ENCODE data around the gene LAMA5.
A peak's percentile ranks its signal among the peaks of the same experiment; 100 is the strongest.

LAMA5 gene

DNA sequence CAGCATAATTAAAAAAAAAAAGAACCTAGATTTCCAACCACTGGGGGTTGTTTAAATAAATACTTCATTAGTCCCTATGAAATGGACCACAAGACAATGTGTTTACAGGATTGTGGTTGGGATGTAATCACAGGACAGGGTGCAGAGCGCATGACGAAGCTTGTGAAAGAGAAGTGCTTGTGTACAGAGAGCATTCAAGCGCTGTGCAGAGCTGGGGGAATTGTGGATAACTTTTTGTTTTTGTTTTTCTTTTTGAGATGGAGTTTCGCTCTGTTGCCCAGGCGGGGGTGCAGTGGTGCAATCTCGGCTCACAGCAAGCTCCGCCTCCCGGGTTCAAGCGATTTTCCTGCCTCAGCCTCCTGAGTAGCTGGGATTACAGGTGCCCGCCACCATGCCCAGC, 22.3 kb downstream of the LAMA5 start:
- H3K27me3 ChIP-seq (ENCODE audit: low read length): no peaks in the 10 kb centered on the region
- H2AFZ ChIP-seq (ENCODE audit: low read depth, low read length, severe bottlenecking): no peak overlapping the region
- H3K9me3 ChIP-seq (ENCODE audit: insufficient read depth, low read length): no peaks in the 10 kb centered on the region
- no peaks in the 10 kb centered on the region for H3K79me2 ChIP-seq (ENCODE audit: insufficient read depth, low read length)
- H3K9ac ChIP-seq (ENCODE audit: low read length): no peak overlapping the region
- TF ChIP-seq EZH2phosphoT487 (conservative IDR thresholded peaks at IDR 0.05; ENCODE audit: low read length): no peak
- 0 out of 2 replicates have a peak, but pooled peaks cover 3% of the 10 kb centered on the region for H3F3A ChIP-seq (ENCODE audit: insufficient read depth)
- no peaks in the 10 kb centered on the region for H4K20me1 ChIP-seq (ENCODE audit: low read depth, low read length)
- no peaks in the 10 kb centered on the region for H3K9me2 ChIP-seq (replicated peaks; ENCODE audit: insufficient read depth, low read length)
- H3K36me3 ChIP-seq (ENCODE audit: low read length): no peaks in the 10 kb centered on the region
- no peak overlapping the region for H3K4me2 ChIP-seq (ENCODE audit: low read depth, low read length, poor library complexity, severe bottlenecking)
- H3K27ac ChIP-seq (ENCODE audit: low read depth, low read length): no peak overlapping the region
- no peak overlapping the region for H3K4me3 ChIP-seq (ENCODE audit: insufficient read depth, low read length, poor library complexity, severe bottlenecking)

DNA sequence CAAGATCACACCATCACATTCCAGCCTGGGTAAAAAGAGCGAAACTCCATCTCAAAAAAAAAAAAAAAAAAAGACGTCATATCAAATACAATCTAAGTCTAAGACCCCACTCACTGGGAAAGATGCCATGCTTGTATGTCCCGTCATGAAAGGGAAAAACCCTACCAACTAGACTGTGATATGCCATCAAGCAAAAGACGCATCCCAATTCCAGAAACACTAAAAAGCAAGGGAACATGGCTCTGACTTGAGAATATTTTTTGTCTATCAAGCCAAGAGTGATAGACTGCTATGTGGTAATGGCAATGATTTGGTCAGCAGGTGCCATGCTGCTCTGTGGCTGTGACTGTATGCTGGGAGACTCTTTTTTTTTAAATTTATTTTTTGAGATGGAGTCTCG, 23.0 kb downstream of the LAMA5 start:
- Histone ChIP-seq H3K4me3 (ENCODE audit: insufficient read depth, low read length, poor library complexity, severe bottlenecking) (no peak overlapping the region), H3K27ac (ENCODE audit: low read depth, low read length) (no peak overlapping the region), H3K4me2 (ENCODE audit: low read depth, low read length, poor library complexity, severe bottlenecking) (no peak overlapping the region), H3K9ac (ENCODE audit: low read length) (no peak overlapping the region), H2AFZ (ENCODE audit: low read depth, low read length, severe bottlenecking) (no peak overlapping the region), H3K27me3 (ENCODE audit: low read length) (no peaks in the 10 kb centered on the region), H3K9me3 (ENCODE audit: insufficient read depth, low read length) (no peaks in the 10 kb centered on the region), H3F3A (ENCODE audit: insufficient read depth) (peaks cover 8% of the 10 kb centered on the region; the same call in 1 of the 2 replicates), H3K36me3 (ENCODE audit: low read length) (no peaks in the 10 kb centered on the region), H3K9me2 (replicated peaks; ENCODE audit: insufficient read depth, low read length) (no peaks in the 10 kb centered on the region), H4K20me1 (ENCODE audit: low read depth, low read length) (no peaks in the 10 kb centered on the region), H3K79me2 (ENCODE audit: insufficient read depth, low read length) (no peaks in the 10 kb centered on the region)
- TF ChIP-seq EZH2phosphoT487 (conservative IDR thresholded peaks at IDR 0.05; ENCODE audit: low read length): no peak
- TF ChIP-seq, protein P1, sequence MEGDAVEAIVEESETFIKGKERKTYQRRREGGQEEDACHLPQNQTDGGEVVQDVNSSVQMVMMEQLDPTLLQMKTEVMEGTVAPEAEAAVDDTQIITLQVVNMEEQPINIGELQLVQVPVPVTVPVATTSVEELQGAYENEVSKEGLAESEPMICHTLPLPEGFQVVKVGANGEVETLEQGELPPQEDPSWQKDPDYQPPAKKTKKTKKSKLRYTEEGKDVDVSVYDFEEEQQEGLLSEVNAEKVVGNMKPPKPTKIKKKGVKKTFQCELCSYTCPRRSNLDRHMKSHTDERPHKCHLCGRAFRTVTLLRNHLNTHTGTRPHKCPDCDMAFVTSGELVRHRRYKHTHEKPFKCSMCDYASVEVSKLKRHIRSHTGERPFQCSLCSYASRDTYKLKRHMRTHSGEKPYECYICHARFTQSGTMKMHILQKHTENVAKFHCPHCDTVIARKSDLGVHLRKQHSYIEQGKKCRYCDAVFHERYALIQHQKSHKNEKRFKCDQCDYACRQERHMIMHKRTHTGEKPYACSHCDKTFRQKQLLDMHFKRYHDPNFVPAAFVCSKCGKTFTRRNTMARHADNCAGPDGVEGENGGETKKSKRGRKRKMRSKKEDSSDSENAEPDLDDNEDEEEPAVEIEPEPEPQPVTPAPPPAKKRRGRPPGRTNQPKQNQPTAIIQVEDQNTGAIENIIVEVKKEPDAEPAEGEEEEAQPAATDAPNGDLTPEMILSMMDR (IDR thresholded peaks at IDR 0.05; ENCODE audit: insufficient read depth, low read length, poor library complexity, severe bottlenecking): no peak

DNA sequence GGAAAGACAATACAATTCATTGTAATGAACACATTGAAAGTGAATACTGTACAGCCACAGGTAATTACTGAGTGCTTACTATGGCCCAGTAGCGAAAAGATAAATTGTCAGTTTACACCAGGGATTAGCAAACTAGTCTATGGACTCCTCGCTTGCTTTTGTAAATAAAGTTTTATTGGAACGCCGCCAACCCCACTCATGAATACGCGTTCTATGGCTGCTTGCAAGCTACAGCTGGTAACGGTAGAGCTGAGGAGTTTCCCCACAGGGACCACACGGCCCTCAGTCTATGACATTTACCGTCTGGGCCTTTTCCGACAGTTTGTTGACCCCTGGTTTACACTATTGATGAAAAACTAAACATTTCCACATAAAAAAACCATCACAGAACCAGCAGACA, 24.2 kb downstream of the LAMA5 start:
- no peak for TF ChIP-seq EZH2phosphoT487 (conservative IDR thresholded peaks at IDR 0.05; ENCODE audit: low read length)
- Histone ChIP-seq H2AFZ (ENCODE audit: low read depth, low read length, severe bottlenecking) (no peak overlapping the region), H3K9me3 (ENCODE audit: insufficient read depth, low read length) (no peaks in the 10 kb centered on the region), H3K9ac (ENCODE audit: low read length) (no peak overlapping the region), H3K4me2 (ENCODE audit: low read depth, low read length, poor library complexity, severe bottlenecking) (no peak overlapping the region), H3K27me3 (ENCODE audit: low read length) (no peaks in the 10 kb centered on the region), H3K27ac (ENCODE audit: low read depth, low read length) (no peak overlapping the region), H3F3A (ENCODE audit: insufficient read depth) (peaks cover 8% of the 10 kb centered on the region; the same call in 1 of the 2 replicates), H4K20me1 (ENCODE audit: low read depth, low read length) (no peaks in the 10 kb centered on the region), H3K79me2 (ENCODE audit: insufficient read depth, low read length) (no peaks in the 10 kb centered on the region), H3K36me3 (ENCODE audit: low read length) (no peaks in the 10 kb centered on the region), H3K9me2 (replicated peaks; ENCODE audit: insufficient read depth, low read length) (no peaks in the 10 kb centered on the region), H3K4me3 (ENCODE audit: insufficient read depth, low read length, poor library complexity, severe bottlenecking) (no peak overlapping the region)

DNA sequence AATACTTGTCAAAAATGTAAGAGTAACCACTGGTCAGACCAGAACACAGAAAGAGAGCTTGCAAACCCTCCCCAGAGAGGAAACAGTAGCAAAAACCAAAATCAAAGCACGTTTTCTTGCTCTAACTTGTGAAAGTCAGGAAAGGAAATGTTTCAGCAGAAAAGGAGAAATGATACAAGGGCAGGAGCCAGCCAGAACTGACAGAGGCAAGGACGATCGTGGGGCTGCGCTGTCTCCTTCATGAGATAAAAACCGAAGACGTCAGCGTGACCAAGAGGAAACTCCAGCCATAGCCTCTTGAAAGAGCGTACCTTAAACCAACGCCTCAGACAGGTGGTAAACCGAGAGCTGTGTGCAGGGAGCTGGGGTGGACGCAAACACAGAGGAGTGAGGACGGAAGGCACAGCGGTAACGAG, 27.5 kb downstream of the LAMA5 start:
- TF ChIP-seq, protein P1 (IDR thresholded peaks at IDR 0.05; ENCODE audit: insufficient read depth, low read length, poor library complexity, severe bottlenecking): no peak
- TF ChIP-seq EZH2phosphoT487 (conservative IDR thresholded peaks at IDR 0.05; ENCODE audit: low read length): no peak
- H3K4me2 ChIP-seq (ENCODE audit: low read depth, low read length, poor library complexity, severe bottlenecking): peak overlapping the region; percentile 46
- H3K4me3 ChIP-seq (ENCODE audit: insufficient read depth, low read length, poor library complexity, severe bottlenecking): peak overlapping the region; percentile 23
- peaks cover 18% of the 10 kb centered on the region for H3F3A ChIP-seq (ENCODE audit: insufficient read depth)
- peak overlapping the region; percentile 17 for H2AFZ ChIP-seq (ENCODE audit: low read depth, low read length, severe bottlenecking)
- no peaks in the 10 kb centered on the region for H3K79me2 ChIP-seq (ENCODE audit: insufficient read depth, low read length)
- H3K9me2 ChIP-seq (replicated peaks; ENCODE audit: insufficient read depth, low read length): no peaks in the 10 kb centered on the region
- peak overlapping the region; percentile 77 for H3K27ac ChIP-seq (ENCODE audit: low read depth, low read length)
- H4K20me1 ChIP-seq (ENCODE audit: low read depth, low read length): no peaks in the 10 kb centered on the region
- H3K9ac ChIP-seq (ENCODE audit: low read length): peak overlapping the region; percentile 32; the same call in 1 of the 2 replicates
- peaks cover 6% of the 10 kb centered on the region; the same call in 1 of the 2 replicates for H3K9me3 ChIP-seq (ENCODE audit: insufficient read depth, low read length)
- no peaks in the 10 kb centered on the region for H3K36me3 ChIP-seq (ENCODE audit: low read length)
- no peaks in the 10 kb centered on the region for H3K27me3 ChIP-seq (ENCODE audit: low read length)

Measured in SU-DHL-6 (cell line).